NCI-H128 (cell line): ENCODE data around the gene MAP2K3.

Experiments used
- DNase-seq: peaks from one replicate; lab custom pipeline; 2025; ENCODE audit not compliant: unreplicated experiment; lab: John Stamatoyannopoulos, UW

The MAP2K3 gene

GRCh38 chr17:21282231-21282630 is 2.3 kb upstream of the MAP2K3 start:
- no peak for DNase-seq

DNA sequence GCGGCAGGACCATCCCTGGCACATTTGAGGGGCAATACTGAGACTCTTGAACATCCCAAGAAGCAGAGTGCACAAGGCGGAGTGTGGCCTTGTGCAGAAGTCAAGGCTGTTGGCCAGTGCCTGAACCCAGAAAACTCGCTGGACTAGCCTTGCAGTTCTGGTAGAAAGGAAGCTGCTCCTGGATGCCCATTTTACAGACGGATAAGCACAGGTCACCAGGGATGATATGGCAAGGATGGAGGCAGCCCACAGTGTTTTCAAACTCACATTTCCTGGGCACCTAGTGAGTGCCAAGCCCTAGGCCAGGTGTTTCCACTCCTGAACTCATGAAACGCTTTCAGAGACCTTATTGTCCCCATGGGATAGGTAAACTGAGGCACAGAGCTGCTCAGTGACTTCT is 1.7 kb upstream of the MAP2K3 start:
- no peak for DNase-seq

DNA sequence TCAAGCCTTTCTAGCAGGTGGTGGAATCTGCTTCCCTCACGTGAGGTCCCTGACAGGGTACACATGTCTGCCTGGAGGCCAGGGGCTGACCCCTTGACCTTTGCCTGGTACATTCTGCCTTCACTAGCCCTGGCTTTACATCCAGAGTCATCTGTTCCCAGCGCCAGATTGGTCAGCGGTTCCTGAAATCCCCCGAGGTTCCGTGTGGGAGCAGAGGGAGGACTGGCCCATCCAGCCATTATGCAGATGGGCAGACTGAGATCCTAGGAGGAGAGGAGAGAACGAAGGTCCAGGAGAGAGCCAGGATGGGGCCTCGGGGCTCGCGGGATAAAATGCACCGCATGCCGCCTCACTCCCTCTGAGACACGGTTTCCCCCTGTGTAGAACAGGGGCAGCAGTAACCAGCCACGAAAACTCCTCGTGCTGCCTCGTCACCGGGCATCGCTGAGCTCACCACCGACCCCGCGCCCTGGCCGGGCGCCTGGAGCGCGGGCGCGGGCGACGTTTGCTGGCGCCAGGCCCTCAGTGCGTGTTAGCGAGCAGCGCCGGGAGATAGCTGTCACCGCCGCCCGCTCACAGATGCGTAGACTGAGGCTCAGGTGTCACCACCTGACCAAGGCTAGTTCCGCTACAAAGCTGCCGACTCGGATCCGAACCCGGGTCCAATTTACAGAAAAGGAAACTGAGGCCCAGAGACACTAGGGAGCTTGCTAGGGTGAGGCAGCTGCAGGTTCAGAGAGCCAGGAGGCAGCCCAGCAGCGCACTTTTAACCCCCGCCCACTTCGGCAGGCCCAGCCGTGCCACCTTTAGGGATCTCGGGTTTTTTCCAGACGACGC is 811 bp upstream of the MAP2K3 start:
- no peak for DNase-seq

- no peak for DNase-seq
Measured at GRCh38 chr17:21285164-21286065, 904 bp downstream of the MAP2K3 start.

DNA sequence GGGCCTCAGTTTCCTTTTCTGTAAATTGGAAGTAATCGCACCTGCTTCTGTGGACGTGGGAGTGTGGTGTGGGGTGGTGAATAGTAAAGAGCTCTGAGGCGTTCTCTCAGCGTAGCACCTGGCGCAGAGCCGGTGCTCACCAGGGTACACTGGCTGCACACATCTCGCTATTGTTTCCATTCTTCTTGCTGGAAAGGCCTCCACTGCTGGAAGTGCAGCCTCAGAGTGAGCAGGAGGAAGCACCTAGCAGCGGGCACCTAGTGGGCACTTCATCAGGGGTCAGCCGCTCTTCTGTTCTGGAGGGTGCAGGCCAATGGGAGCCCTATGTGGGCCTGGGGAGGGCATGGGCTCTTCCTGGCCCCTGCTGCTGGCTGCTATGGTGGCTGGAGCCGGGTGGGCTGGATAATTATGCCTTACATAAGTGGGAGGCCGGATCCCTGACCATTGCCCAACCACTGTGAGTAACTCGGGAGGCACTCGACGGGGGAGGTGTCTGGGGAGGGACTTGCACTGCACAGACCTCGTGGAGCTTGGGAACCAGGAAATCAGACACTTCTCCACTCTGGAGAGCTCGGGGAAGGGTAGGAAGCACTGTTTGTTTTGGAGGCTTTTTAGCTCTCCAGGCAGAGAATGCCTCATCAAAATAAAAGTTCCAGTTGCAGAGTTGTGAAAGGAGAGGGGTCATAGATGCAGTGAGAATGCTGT is 1.7 kb downstream of the MAP2K3 start:
- peak; percentile 16 for DNase-seq

GRCh38 chr17:21286909-21287702 is 2.6 kb downstream of the MAP2K3 start:
- DNase-seq = no peak

DNA sequence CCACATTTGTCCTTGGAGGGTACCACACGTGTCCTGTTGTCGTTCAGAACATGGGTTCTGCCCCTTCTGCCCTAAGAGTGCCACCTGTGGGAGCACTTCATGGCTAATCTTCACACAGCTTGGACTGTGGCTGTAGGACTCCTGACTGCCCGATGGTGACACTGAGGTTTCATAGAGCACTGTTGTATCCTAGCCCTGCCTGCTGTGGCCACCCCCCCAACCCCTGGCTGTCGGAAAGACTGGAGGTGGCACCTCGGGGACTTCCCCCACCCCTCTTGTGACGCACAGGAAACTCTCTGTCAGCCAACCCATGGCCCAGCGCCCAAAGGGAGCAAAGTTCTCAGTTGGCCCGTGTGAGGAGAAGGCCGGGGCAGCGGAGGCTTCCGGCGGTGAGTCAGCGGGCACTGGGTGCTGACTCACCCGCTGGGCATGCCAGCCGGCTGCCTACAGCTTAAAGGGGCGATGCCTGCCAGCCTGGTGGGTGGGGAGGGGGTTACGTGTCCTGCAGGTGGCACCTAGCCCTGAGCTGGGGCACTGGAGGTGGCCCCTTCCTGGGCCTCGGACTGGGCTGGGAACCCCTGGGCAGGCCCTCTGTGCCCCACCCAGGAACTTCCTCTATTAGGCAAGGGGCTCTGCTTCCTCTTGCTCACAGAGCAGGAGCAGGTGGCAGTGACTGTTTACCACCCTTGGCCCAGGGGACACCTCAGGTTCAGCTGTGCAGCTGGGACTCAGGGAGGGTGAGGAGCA is 3.4 kb downstream of the MAP2K3 start:
- no peak for DNase-seq

- DNase-seq = no peak
Measured at GRCh38 chr17:21288571-21289017, 4.1 kb downstream of the MAP2K3 start.

- no peak for DNase-seq
Measured at GRCh38 chr17:21289175-21289901, 4.8 kb downstream of the MAP2K3 start.

DNA sequence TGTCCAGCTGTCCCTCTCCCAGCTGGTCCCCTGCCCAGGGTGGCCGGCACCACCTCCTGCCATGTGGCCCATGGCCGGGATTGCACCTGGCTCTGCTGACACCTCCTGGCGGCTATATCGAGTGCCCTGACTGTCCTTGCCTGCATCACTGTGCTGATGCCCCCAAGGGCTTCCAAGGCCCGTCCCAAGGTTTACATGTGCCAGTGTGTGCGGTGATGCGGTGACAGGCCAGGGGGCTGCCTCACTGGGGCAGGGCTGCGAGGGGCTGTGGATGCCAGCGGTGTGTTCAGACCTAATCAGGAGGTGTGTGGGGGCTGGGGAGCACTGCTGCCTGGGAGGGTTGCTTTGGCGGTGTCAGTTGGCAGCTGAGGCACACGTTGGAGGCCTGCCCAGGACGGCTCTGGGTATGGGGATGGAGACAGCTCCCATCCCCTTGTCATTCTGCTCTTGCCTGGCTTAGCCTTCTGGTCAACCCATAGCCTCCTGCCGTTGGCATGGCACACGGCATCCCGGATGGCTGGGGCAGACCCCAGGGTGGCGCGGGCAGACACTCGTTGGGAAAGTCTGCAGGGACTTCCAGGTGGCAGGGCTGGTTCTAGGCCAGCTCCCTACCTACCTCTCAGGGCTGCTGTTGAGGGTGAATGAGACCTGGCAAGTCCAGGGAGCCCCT is 5.5 kb downstream of the MAP2K3 start:
- DNase-seq = no peak

GRCh38 chr17:21291357-21291756 is 6.8 kb downstream of the MAP2K3 start:
- no peak for DNase-seq

DNA sequence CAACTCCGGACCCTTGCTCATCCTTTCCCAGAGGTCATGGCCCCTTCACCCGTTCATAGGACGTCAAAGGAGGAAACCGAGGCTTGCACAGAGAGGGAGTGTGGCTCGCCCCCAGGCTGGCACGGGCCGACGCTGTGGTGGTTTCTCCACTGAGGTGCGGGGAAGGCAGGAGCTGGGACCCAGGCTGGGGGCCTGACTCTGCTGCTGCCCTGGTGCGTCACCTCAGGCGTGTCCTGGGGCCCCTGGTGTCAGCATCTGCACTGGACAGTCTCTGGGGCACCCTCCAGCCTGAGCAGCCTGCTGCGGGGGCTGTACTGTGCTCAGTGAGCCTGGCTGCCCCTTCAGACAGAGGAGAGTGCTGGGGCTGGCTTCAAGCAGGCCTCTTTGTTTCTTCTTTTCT is 7.4 kb downstream of the MAP2K3 start:
- no peak for DNase-seq

DNA sequence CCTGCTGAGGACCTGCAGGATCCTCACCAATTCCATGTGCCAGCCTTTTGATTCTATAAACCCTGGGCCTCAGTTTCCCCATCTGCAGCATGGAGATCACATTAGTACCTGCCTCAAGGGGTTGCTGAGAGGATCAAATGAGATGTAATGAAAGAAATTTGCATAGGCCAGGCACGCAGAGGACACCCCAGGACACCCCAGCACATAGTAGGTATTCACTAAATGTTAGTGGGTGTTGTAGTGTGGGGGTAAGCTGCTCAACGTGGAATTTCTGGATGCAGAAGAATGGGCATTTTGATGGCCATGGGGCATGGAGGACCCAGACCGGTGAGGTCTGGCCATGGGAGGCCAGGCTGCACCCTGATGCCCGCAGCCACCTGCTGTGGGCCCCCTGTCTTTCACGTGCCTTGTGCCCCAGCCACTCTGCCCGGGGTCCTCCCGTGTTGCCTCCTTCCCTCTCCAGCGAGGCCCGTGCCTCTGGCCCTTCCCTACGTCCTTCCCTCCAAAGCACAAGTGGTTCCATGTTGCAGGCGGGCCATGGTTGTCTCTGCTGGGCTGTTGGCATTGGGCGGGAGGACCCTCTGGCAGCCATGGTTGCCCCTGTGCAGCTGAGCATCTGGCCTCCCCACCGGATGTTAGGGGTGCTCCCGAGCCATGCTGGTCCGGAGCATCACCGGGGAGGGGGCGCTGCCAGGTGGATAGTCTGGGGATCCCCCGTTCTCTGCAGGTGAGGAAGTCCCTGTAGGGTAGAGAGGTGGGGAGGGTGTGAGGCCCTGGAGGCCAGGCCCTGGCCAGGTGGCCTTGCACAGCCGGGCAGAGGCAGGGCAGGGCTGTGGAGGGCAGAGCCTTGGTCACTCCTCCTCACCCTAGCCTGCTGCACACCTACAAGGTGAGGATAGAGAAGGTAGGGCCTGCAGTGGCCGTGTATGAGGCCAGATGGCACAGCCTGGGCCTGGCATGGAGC is 8.6 kb downstream of the MAP2K3 start:
- DNase-seq = no peak

DNA sequence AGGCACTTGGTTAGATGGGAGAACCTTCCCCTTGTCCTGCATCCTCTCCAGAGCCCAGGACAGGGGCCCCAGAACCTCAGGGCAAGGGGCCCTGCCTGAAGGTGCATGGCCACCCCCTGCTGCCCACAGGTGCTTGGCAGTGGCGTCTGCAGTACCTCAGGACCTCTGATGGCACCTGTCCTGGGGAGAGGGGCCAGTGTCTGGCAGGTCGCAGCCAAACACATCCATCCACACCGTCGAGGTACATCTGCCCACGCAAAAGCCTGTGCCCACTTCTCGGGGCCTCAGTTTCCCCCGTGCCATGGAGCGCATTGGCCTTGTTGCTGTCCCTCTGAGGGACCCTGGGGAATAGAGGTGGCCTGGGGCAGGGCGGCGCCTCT is 9.3 kb downstream of the MAP2K3 start:
- DNase-seq = no peak

DNA sequence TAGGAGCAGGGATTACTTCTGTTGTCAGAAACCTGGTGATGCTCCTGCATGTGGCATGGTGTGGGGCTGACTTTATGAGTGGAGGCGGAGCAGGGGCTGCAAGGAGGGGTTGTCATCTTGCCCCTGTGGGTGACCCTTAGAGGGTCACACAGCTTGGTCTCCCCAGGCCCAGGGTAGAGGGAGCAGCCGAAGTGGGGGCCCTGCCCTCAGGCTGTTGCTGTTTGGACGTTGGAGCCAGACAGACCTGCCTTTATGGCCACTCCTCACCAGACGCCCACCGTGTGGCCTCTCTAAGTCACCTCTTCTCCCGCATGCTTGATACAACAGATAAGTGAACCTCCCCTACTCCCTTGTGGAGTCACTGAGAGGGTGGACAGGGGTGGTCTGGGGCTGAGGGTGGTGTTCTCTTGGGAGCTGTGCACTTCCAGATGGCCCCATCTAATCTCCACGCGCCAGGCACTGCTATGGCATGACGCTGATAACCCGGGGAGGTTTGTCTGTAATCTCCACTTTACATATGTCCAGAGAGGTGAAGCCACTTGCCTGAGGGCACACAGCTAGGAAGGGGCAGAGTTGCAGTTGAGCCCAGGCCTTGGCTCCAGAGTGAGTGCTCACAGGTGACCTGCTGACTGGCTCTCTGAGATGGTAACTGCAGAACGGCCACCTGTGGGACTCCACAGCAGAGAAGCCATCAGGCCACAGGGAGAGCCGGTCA is 10.0 kb downstream of the MAP2K3 start:
- no peak for DNase-seq

DNA sequence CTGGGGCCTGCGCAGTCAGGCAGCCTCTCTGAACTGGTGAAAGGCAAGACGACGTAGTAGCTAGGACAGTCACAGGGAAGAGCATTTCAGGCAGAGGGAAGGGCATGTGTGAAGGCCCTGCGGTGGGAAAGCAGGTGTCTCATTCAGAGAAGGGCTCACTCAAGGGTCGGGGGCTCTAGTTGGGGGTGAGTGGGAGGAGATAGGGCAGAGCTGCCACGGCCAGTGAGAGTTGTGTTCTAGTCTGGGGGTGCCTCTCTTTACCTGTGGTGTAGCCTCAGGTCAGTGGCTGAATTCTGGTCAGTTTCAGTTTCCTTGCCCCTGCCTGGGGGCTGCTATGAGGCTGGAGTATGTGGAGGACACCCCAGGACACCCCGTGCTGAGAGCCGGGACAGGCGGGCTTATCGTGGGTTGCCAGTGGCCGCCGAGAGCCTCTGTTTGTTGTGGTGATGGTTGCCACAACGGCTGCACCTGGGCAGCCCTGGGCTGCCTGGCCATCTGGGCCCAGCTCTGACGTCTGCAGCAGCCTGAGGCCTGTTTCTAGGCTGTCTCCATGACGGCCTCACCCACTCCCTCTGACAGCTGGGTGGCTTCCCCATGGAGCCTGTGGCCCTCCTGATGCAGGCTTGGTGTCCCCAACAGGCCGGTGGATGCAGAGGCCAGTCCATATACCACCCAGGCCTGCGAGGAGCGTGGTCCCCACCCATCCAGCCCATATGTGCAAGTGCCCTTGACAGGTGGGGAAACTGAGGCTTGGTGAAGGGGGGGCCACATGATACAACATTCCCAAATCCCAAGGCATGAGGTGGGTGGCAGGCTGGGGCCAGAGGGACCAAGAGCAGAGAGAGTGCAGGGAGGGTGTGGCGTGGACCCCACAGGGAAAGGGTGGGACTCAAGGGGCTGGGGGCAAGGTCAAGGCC is 10.8 kb downstream of the MAP2K3 start:
- no peak for DNase-seq
